H1 (cell line): ENCODE data around the gene LMX1B. TPM values are rescaled to one million over a fixed set of nuclear protein-coding genes. Genes with fewer than 3 reads are reported as not detected.
A peak's percentile ranks its signal among the peaks of the same experiment; 100 is the strongest.

Source experiments
- CTCF ChIA-PET: fragments of 300-600 bp; sonication (Branson Sonifier 250); formaldehyde crosslinking; loops from one replicate; lab custom pipeline; 2021; ENCODE audit not compliant: partially characterized antibody; lab: Charles Lee
- POLR2A ChIA-PET: fragments of 300-600 bp; sonication (Branson Sonifier 250); formaldehyde crosslinking; loops from one replicate; lab custom pipeline; 2021; ENCODE audit warnings: inconsistent platforms; ENCODE audit not compliant: partially characterized antibody; lab: Charles Lee
- DNase-seq, 2 experiments: peaks; one replicate each; pipeline versions ENCODE4 v3.0.0 to v3.0.0-alpha.2; 2010 to 2022; ENCODE audit warnings: low spot score in 2 of 2, low read depth in 1 of 2, mixed read lengths in 1 of 2
- FAIRE-seq: peaks from 2 replicates; lab custom pipeline; 2011; peaks lifted over from hg19 to GRCh38; lab: Jason Lieb, UNC
- H2AFZ ChIP-seq: 2 replicates; pipeline ENCODE4 v1.8.1; 2012; ENCODE audit warnings: low read length, inconsistent platforms
- H2AK5ac ChIP-seq: 2 replicates; pipeline ENCODE4 v1.6.1; 2013; ENCODE audit warnings: low read depth, low read length
- H2BK120ac ChIP-seq: replicated peaks from 2 replicates; pipeline ENCODE3; 2013; ENCODE audit warnings: low read depth, low read length, inconsistent platforms
- H2BK12ac ChIP-seq: 2 replicates; pipeline ENCODE4 v1.6.1; 2013; ENCODE audit warnings: low read depth, low read length
- H2BK15ac ChIP-seq: 2 replicates; pipeline ENCODE4 v1.6.1; 2013; ENCODE audit warnings: low read length
- H2BK20ac ChIP-seq: 2 replicates; pipeline ENCODE4 v1.6.1; 2013; ENCODE audit warnings: low read length
- H2BK5ac ChIP-seq: 2 replicates; pipeline ENCODE4 v1.6.1; 2013; ENCODE audit warnings: low read depth, low read length
- H3K14ac ChIP-seq: 2 replicates; pipeline ENCODE4 v1.6.1; 2013; ENCODE audit warnings: inconsistent platforms; ENCODE audit not compliant: insufficient read length
- H3K18ac ChIP-seq: 2 replicates; pipeline ENCODE4 v1.6.1; 2013; ENCODE audit warnings: low read length; ENCODE audit errors: extremely low read depth
- H3K23ac ChIP-seq: 2 replicates; pipeline ENCODE4 v1.6.1; 2013; ENCODE audit warnings: inconsistent platforms; ENCODE audit not compliant: insufficient read length
- H3K23me2 ChIP-seq: 2 replicates; pipeline ENCODE4 v1.6.1; 2013; ENCODE audit warnings: low read depth, low read length
- H3K27ac ChIP-seq: 2 replicates; pipeline ENCODE4 v1.6.1; 2011; ENCODE audit warnings: low read depth, low read length, inconsistent platforms
- H3K27me3 ChIP-seq, 4 experiments: replicated peaks in 1 of 4; 1 replicate in 1 of 4; 2 replicates in 3 of 4; pipeline versions ENCODE4 v1.6.1 to v1.8.1; 2011 to 2013; ENCODE audit warnings: low read length in 3 of 4, mild to moderate bottlenecking in 3 of 4, inconsistent platforms in 2 of 4, mixed read lengths in 2 of 4, moderate library complexity in 1 of 4; ENCODE audit not compliant: control insufficient read depth in 3 of 4, insufficient read depth in 3 of 4; ENCODE audit errors: extremely low read depth in 1 of 4
- H3K36me3 ChIP-seq, 4 experiments: 2 replicates each; pipeline versions ENCODE4 v1.6.1 to v1.8.1; 2011 to 2013; ENCODE audit warnings: mild to moderate bottlenecking in 4 of 4, low read length in 3 of 4, moderate library complexity in 2 of 4, control low read depth in 1 of 4, inconsistent platforms in 1 of 4; ENCODE audit not compliant: insufficient read depth in 4 of 4, control insufficient read depth in 2 of 4
- H3K4ac ChIP-seq: replicated peaks from 2 replicates; pipeline ENCODE3; 2013; ENCODE audit warnings: low read length, low read depth, mixed read lengths, inconsistent platforms; ENCODE audit not compliant: insufficient read length
- H3K4me1 ChIP-seq, 4 experiments: replicated peaks in 1 of 4; 1 replicate in 1 of 4; 2 replicates in 3 of 4; pipeline versions ENCODE4 v1.6.1 to v1.8.1; 2011 to 2013; ENCODE audit warnings: low read length in 3 of 4, inconsistent platforms in 2 of 4, mixed read lengths in 1 of 4; ENCODE audit not compliant: insufficient read depth in 4 of 4, control insufficient read depth in 3 of 4
- H3K4me2 ChIP-seq, 2 experiments: 2 replicates each; pipeline versions ENCODE4 v1.6.1 to v1.8.1; 2011 to 2013; ENCODE audit warnings: low read depth in 2 of 2, low read length in 2 of 2, control low read depth in 1 of 2, inconsistent platforms in 1 of 2, mild to moderate bottlenecking in 1 of 2; ENCODE audit not compliant: insufficient read depth in 1 of 2
- H3K4me3 ChIP-seq, 4 experiments: fragments of 200-600, 300-600 bp in 1 of 4; sonication (generic), shearing (Covaris generic), sonication (Bioruptor Twin) in 1 of 4; 2 replicates each; pipeline versions ENCODE4 v1.5.1 to v1.8.1; 2011 to 2016; ENCODE audit warnings: low read length in 4 of 4, low read depth in 3 of 4, control low read depth in 2 of 4, inconsistent platforms in 2 of 4, mild to moderate bottlenecking in 2 of 4, mixed read lengths in 1 of 4, moderate library complexity in 1 of 4; ENCODE audit not compliant: insufficient read depth in 2 of 4; ENCODE audit errors: extremely low read depth in 1 of 4
- H3K56ac ChIP-seq: replicated peaks from 2 replicates; pipeline ENCODE3; 2013; ENCODE audit warnings: low read depth, mild to moderate bottlenecking, mixed read lengths, low read length, inconsistent platforms; ENCODE audit not compliant: insufficient read length
- H3K79me1 ChIP-seq: 2 replicates; pipeline ENCODE4 v1.6.1; 2013; ENCODE audit warnings: low read depth, low read length, control low read depth
- H3K79me2 ChIP-seq, 2 experiments: 2 replicates each; pipeline versions ENCODE4 v1.6.1 to v1.8.1; 2012 to 2013; ENCODE audit warnings: low read length in 2 of 2, mild to moderate bottlenecking in 2 of 2, inconsistent platforms in 1 of 2; ENCODE audit not compliant: insufficient read depth in 2 of 2, control insufficient read depth in 1 of 2
- H3K9ac ChIP-seq, 4 experiments: replicated peaks in 1 of 4; 1 replicate in 1 of 4; 2 replicates in 3 of 4; pipeline versions ENCODE4 v1.6.1 to v1.8.1; 2011 to 2013; ENCODE audit warnings: low read depth in 3 of 4, low read length in 3 of 4, control low read depth in 2 of 4, mild to moderate bottlenecking in 2 of 4, moderate library complexity in 2 of 4, inconsistent platforms in 1 of 4; ENCODE audit errors: extremely low read depth in 1 of 4
- H3K9me3 ChIP-seq, 2 experiments: 2 replicates each; pipeline versions ENCODE4 v1.6.1 to v1.8.1; 2012 to 2013; ENCODE audit warnings: mild to moderate bottlenecking in 2 of 2, moderate library complexity in 2 of 2, control low read depth in 1 of 2, inconsistent platforms in 1 of 2, low read depth in 1 of 2, low read length in 1 of 2, mixed read lengths in 1 of 2; ENCODE audit not compliant: insufficient read depth in 2 of 2
- H4K20me1 ChIP-seq, 2 experiments: replicated peaks in 1 of 2; 2 replicates each; pipeline versions ENCODE3 to v1.8.1; 2011 to 2013; ENCODE audit warnings: inconsistent platforms in 2 of 2, low read length in 2 of 2, mild to moderate bottlenecking in 1 of 2; ENCODE audit not compliant: insufficient read depth in 2 of 2, control insufficient read depth in 1 of 2
- H4K5ac ChIP-seq: 2 replicates; pipeline ENCODE4 v1.6.1; 2013; ENCODE audit warnings: low read length, low read depth, mixed read lengths, inconsistent platforms; ENCODE audit not compliant: insufficient read length
- H4K8ac ChIP-seq: 2 replicates; pipeline ENCODE4 v1.8.0; 2013; ENCODE audit warnings: mild to moderate bottlenecking, moderate library complexity, low read length, inconsistent platforms; ENCODE audit not compliant: insufficient read depth; ENCODE audit errors: extremely low read depth
- H4K91ac ChIP-seq: replicated peaks from 2 replicates; pipeline ENCODE3; 2013; ENCODE audit warnings: low read length, mixed read lengths, inconsistent platforms; ENCODE audit not compliant: insufficient read length
- BACH1 ChIP-seq: IDR thresholded peaks from 2 replicates; pipeline ENCODE4 v1.6.1; 2012; ENCODE audit warnings: low read length, improper control_type of control experiment
- BRCA1 ChIP-seq: IDR thresholded peaks from 2 replicates; pipeline ENCODE4 v1.6.1; 2012; ENCODE audit warnings: low read depth, low read length, improper control_type of control experiment
- CEBPB ChIP-seq: IDR thresholded peaks from 2 replicates; pipeline ENCODE4 v1.6.1; 2012; ENCODE audit warnings: low read depth, low read length
- CHD1 ChIP-seq: IDR thresholded peaks from 2 replicates; pipeline ENCODE4 v1.6.1; 2012; ENCODE audit warnings: low read depth, low read length, improper control_type of control experiment
- HDAC2 ChIP-seq, 2 experiments: fragments of 300-600 bp in 1 of 2; sonication (generic) in 1 of 2; IDR thresholded peaks; 2 replicates each; pipeline ENCODE4 v1.6.1; 2011 to 2012; ENCODE audit warnings: low read depth in 2 of 2, low read length in 2 of 2, mild to moderate bottlenecking in 2 of 2, moderate library complexity in 2 of 2, borderline replicate concordance in 1 of 2, inconsistent platforms in 1 of 2
- NANOG ChIP-seq: IDR thresholded peaks from 2 replicates; pipeline ENCODE4 v1.6.1; 2011; ENCODE audit warnings: low read length, low read depth, mild to moderate bottlenecking, inconsistent platforms; ENCODE audit not compliant: insufficient read depth, poor library complexity, severe bottlenecking
- POLR2AphosphoS5 ChIP-seq: IDR thresholded peaks from 2 replicates; pipeline ENCODE4 v1.6.1; 2011; ENCODE audit warnings: low read depth, low read length
- RFX5 ChIP-seq: IDR thresholded peaks from 2 replicates; pipeline ENCODE4 v1.6.1; 2011; ENCODE audit warnings: low read depth, low read length, improper control_type of control experiment, borderline replicate concordance
- RNF2 ChIP-seq: fragments of 200-900, 300-1000 bp; sonication (generic); IDR thresholded peaks from 2 replicates; pipeline ENCODE4 v1.7.1; 2016; ENCODE audit warnings: borderline replicate concordance, low read depth, mild to moderate bottlenecking, antibody characterized with exemption, low read length; ENCODE audit not compliant: poor library complexity, severe bottlenecking; ENCODE audit errors: missing control alignments
- TCF12 ChIP-seq: IDR thresholded peaks from 2 replicates; pipeline ENCODE4 v1.6.1; 2011; ENCODE audit warnings: low read depth, mild to moderate bottlenecking, low read length
- YY1 ChIP-seq: IDR thresholded peaks from 2 replicates; pipeline ENCODE4 v1.6.1; 2011; ENCODE audit warnings: low read depth, mild to moderate bottlenecking, low read length
- WGBS, 2 experiments: shearing (Covaris generic) in 1 of 2; methylation state at CpG; one replicate each; pipeline versions ENCODE4 v1.1.6 to v1.1.7; 2013 to 2015; ENCODE audit warnings: low lambda C conversion rate in 2 of 2, mixed read lengths in 2 of 2, inconsistent platforms in 1 of 2, low coverage in 1 of 2, missing lambda C conversion rate in 1 of 2; ENCODE audit not compliant: insufficient replicate concordance in 2 of 2, insufficient coverage in 1 of 2, insufficient read length in 1 of 2; ENCODE audit errors: extremely low coverage in 1 of 2, missing lambda C conversion rate in 1 of 2; 5-methylcytosine and 5-hydroxymethylcytosine counted together
- polyA plus RNA-seq, 7 experiments: library from polyadenylated mRNA; depleted of rRNA in 3 of 7; stranded (reverse) in 5 of 7; unstranded in 2 of 7; fragments of >200 nt in 5 of 7; fragments of 200-250 nt in 2 of 7; gene quantifications; 1 replicate in 5 of 7; 2 replicates in 1 of 7; 4 replicates in 1 of 7; pipeline versions ENCODE4 v1.2.1 to v1.2.3, GENCODE V29; 2011 to 2013; ENCODE audit warnings: missing spikeins in 2 of 7, mixed read lengths in 2 of 7
- total RNA-seq: library from RNA; stranded (reverse); fragmentation: NEBNext Ultra II Directional; extraction: Animal tissue kit (Norgen Biotek cat#: 25700); gene quantifications from 2 replicates; pipeline ENCODE4 v1.2.1, GENCODE V29; 2021

Gene LMX1B
- total and polyA plus RNA-seq, 2 of the 8 experiments (the other 6 are each of a cell fraction or from before 2014, with no cell fraction given), result 0.09 to 0.37 TPM

- Histone ChIP-seq H3K56ac (no peak overlapping the region), H2AK5ac (no peak overlapping the region), H3K27ac (no peak overlapping the region), H2BK15ac (peak overlapping the region; percentile 84; the same call in 1 of the 2 replicates), H3K14ac (no peak overlapping the region), H2BK5ac (no peak overlapping the region), H3K79me1 (no peaks in the 10 kb centered on the region), H3K9me3 (no peaks in the 10 kb centered on the region), H3K27me3 (0 out of 7 replicates have a peak, but pooled peaks cover 0 to 2% (median 0%) of the 10 kb centered on the region in 4 experiments), H3K23me2 (no peaks in the 10 kb centered on the region), H2AFZ (no peak overlapping the region), H3K4me1 (peaks cover 0 to 13% (median 3%) of the 10 kb centered on the region in 4 experiments; a peak in 4 of 7 replicates), H2BK12ac (0 out of 2 replicates have a peak overlapping the region, but pooled peaks have one; percentile 50), H3K79me2 (no peaks in the 10 kb centered on the region), H2BK120ac (no peak overlapping the region), H4K5ac (no peak overlapping the region), H4K91ac (no peak overlapping the region), H3K4ac (no peak overlapping the region), H2BK20ac (no peak overlapping the region), H3K18ac (no peak overlapping the region), H3K4me3 (no peak overlapping the region), H3K36me3 (no peaks in the 10 kb centered on the region), H3K4me2 (no peak overlapping the region), H4K8ac (no peak overlapping the region), H3K23ac (no peak overlapping the region), H4K20me1 (no peaks in the 10 kb centered on the region), H3K9ac (no peak overlapping the region)
- ChIA-PET CTCF (interaction anchor here (0.8 to 1.9 kb wide), 11 partner anchors 11 to 194 kb away, joined by 3 to 6 read pairs (median 4); no protein-coding TSS in a partner anchor), POLR2A (no interaction called here)
- FAIRE-seq (no peak), DNase-seq (no peak)
- WGBS, 2 experiments, result 90% methylated on average over 20 of the region's 20 CpGs; no CpG with 5 or more reads in 1 of the 2 experiments
- no peak for TF ChIP-seq TCF12
- TF ChIP-seq NANOG, result no peak
- no peak for TF ChIP-seq BACH1
- TF ChIP-seq RNF2, result no peak
- TF ChIP-seq YY1, result no peak
- no peak for TF ChIP-seq BRCA1
- no peak for TF ChIP-seq CHD1
- TF ChIP-seq POLR2AphosphoS5, result no peak
- no peak for TF ChIP-seq HDAC2 (IDR thresholded peaks at IDR 0.05; ENCODE audit: borderline replicate concordance in 1 of 2, low read depth in 2 of 2, low read length in 2 of 2)
- TF ChIP-seq CEBPB, result no peak
- TF ChIP-seq RFX5, result no peak
Measured at GRCh38 chr9:126587187-126588185, 26.2 kb upstream of the LMX1B start.
